ENCODE results near the gene PIEZO2.

The PIEZO2 gene

DNA sequence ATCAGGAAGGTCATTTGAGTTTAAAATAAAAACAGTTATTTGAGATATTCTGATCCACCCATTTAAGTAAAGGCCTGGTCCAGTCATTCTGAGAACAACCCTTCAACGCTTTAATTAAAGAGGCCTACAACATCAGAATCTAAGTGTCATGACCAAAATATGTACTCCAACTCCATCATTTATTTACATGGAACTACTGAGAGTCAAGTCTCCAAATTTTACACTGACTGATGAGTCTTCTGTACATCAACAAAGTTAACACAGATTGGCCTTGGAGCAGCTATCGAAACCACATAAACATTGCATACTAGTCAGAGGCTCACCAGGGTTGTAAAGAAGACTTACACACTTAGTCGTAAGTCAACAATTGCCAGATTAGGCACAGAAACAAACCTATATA is 37.1 kb downstream of the PIEZO2 start:
- no peak for DNase-seq

DNA sequence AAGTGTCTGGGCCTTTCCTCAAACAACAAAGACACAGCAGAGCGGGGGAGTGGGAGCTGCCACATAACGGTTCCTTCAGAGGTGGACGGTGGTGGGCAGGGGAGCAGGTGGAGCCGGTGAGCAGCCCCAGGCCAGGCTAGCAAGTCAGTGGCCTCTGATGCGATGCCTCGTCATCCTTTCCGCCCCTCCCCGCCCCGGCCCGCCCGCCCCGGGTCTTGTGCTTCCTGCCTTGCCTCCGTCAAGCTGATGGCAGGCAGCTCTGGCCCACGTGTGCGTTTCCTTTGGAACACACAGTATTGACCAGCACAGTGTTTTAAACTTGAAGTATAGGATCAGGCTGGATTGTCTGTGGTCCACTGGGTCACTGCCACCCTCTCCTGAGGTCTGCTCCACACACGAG is 38.9 kb downstream of the PIEZO2 start:
- DNase-seq = no peak

DNA sequence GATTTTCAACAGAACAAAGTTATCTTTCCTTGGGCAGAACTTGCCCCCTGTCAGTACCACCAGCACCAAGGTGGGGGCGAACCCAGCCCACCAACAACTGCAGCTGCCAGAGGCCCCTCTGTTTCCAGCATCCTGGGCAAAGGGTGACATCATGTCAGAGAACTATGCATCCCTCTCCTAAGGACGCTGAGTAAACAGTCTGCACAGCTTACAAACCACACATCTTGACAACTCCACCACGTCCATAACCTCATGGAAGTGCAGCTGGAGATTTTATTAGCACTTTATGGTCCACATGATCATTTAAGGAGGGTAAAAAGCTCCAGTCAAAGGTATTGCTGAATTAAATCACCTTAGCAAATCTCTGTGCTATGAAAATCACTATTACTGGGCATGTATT is 40.4 kb downstream of the PIEZO2 start:
- DNase-seq = no peak

DNA sequence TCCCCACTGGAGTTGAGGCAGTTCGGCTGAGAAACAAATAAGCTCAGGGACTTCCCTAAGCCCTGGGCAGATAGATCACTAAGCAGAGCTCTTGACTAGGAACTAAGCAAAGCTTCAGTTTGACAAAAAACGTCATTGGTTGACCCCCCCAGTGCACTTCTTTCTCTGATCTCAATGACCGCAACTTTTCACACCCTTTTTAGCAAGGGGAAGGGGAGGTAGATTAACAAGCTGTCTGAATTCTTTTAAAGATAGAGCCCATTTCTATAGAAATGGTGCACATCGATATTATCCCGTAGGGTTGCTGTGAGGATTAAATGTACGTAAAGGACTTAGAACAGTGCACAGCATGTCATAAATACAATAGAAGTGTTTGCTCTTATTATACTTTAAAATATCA is 42.5 kb downstream of the PIEZO2 start:
- DNase-seq = no peak

DNA sequence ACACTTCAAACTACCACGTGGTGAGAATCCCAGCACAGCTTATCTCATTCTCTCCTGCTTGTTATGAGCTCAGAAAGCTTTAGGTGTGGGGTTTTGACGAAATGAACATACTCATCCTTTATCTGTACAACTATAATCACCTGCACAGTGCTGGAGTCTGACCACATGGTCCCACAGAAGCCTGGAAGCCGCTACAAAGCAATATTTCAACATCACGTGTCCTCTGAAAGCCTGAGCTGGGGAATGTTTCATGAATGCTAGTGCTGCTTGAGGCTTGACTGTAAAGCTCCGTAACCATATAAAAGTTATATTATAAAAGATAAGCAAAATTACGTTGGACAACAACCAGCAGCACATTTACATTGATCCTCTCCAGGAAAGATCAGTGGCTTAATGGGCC is 43.9 kb downstream of the PIEZO2 start:
- DNase-seq = no peak

DNA sequence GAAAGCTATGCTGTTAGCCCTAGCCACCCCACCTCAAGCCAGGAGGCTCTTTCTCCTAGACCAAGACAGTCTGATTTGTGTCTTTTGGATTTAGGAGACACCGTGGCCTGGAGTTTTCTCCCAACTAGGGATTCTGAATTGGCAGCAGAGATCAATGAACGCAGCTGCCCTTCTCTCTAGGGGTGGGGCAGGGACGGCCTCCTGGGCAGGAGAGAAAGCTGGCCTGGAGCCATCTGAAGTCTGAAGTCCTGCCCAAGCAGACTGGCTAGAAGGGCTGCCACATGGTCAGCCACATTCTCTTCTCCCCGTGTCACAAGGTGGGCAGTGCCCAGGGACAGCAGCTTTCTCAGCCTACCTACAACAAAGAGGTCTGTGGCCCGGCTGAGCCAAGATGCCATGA is 45.1 kb downstream of the PIEZO2 start:
- DNase-seq = no peak

DNA sequence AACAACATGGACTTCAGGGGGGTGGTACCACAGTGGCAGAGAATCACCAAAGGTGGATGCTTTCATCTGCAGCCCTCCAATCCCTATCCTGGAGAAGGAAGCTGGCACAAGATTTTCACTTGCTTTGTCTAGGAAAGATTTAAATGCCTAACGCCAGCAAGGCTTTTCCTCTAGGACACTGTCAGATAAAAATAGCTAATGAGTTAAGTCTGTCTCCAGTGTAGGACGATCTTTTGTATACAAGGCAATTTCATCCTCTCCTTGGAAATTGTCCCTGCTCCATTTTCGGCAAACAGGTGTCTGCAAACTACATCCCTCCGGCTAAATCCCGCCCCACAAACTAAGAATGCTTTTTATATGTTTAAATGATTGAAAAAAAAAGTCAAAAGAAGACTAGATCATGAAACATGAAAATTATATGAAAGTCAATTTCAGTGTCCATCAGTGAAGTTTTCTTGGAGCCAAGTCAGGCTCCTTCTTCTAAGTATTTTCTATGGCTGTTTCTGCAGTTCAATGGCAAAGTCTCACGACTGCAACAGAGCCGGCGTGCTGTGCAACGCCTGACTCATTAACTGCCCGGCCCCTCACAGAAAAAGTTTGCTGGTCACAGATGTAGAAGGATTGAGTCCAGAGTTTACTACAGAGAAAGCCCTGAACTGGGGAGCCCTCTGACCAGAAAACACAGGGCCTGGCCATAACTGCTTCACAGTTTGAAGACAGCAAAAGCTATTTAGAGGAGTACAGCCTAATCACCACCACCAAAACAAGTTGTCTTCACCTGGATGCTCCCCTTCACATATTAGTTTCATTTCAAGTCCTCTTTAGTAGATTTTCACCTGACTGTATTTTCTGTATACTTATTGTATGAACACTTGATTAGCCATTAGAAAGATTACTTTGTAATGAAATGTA is 52.3 kb downstream of the PIEZO2 start:
- no peak for DNase-seq

DNA sequence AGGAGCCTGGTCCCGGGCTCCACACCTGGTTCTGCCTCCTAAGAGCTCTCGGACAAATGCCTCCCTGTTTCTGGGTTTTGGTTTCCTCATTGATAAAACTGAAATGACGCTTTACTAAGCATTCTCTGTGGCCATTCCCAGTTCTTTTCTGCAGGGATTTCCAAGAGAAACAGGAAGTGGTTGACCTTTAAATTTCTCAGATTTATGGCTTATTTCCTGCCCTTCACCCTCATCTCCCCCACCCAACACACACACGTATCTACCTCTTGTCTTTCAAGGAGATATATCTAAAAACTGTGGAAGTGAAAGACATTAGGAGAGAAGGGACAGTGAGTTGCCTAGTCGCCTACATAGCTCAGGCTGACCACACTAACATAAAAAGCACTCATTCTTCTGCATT is 53.0 kb downstream of the PIEZO2 start:
- no peak for DNase-seq

DNA sequence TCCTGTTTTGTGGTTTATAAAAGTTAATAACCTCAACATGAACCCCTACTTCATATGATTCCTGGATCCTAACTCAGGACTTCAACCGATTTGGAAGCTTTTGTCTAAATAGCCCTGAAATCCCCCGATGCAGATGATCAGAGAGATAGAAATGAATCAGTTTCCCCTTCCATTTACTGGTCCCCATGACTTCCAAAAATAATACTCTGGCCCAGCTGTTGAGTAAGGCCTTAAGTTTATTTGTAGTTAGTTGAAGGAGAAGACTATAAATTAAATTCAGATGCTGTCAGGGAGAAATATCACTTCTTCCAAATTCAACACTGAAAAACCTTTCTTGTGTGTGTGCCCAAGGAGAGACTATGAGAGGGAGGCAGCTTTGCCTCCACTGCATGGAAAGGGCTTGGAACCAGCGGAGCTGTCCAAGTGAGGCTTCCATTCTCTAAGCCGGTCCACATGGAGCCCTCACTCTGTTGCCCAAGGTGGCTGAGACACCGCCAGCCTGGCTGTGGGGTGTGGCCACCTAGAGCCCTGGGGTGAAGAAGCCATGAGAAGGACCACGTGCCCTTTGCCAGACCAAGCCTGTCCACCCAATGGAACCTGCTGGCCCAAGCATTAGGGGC is 53.6 kb downstream of the PIEZO2 start:
- DNase-seq = no peak

DNA sequence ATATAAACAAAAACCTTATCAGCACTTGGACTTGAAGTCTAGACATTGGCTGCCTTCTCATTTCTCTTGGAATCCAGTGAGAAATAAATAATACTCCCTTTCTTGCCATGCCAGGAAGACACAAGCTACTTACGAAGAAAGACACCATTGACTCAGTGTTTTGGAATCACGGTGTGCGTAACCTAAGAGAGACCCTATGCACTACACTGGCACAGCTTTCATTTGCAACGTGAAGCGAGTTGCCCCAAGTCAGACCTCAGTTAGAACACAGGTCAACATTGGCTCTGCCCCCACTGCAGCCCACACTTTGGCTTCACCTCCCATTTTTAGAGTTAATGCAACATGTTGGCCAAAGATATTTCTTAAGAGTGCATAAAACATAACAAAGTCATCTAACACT is 54.2 kb downstream of the PIEZO2 start:
- no peak for DNase-seq

DNA sequence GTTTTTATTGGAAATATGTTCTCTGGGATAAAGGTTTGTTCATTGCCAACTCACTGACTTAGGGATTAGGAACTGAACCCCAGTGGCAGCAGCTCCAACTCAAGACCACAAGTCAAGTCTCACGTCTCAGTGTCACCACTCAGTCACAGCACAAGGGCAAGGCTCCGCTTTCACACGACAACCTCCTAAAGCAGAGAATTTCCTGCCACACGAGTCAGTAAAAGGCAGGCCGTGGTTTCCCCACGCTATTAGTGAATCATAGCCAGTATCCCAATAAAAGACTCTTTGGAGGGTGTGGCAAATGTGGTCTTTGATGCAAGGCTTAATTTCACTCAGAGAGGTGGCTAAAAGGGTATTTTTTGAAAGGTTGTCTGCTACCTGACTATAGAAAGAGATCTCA is 57.6 kb downstream of the PIEZO2 start:
- DNase-seq = no peak

DNA sequence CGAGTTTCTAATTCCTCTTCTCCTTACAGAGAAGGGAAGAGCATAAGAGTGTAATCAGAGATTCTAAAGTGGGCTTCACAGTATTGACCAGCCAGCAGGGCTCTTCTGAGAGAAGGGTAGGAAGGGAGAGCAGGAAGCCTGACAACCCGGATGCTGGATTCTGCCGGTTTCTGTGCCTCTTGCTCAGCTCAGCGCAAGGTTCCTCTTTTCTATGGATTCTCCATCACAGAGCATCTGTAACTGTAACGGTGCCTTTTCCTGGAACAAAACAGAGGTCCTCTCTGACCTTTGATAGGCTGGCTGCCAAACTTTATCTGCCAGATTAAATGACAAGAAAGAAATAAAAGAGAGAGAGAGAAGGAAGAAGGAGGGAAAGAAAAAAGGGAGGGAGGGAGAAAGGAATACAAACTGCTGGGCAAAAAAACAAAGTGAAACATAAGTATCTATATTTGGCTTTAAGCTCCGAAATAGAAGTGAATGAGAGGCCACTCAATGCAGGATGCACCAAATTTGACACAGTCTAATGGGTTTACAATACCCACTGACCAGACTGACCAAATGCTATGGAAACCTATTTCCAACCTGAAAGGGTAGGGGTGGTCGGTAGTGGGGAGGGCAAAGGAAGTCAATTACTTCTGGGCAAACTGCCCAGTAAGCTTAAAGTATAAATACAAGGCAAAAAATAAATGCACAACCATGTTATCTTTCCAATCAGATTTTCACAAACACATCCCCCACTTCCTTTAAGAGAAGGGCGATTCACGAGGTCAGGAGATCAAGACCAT is 59.2 kb downstream of the PIEZO2 start:
- DNase-seq = no peak

DNA sequence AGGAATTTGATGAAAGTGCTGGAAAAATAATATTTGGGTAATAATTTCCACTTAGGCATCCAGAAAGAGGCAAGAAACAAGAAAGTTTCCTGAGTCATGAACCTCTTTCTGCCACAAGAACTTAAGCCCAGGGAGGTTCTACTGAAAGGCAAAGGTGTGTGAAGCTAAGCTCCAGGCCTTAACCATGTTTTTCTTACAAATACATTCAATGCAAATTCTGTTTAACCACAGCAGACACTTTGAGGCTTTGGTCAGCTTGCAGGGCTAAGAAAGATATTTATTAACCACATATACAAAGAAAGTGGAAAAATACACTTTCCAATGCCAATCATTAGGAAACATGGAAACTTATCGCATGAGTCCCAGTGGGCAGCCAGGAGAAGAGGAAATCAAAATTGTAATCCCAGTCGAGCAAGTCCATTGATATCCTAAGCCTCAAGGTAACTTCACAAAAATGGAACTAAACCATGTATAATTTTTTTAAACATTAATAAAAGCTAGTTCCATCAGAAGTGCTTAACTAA is 68.3 kb downstream of the PIEZO2 start:
- DNase-seq = no peak

DNA sequence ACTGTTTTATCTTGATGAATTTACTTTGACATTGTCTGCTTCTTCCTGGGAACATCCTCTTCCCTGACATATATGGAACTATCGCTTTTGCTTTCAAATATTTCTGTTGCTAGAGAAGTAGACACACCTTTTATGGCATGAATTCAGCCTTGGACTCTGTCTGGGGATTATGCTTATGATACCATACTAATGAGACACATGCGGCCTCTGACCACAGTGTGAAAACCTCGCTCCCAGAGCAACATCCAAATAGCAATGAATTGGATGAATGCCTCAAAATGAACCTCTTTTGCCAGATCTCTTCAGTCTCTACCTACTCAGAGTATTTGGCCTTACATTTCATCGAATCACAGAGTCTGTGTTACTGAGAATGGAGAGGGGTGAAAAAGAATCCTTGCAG is 70.9 kb downstream of the PIEZO2 start:
- DNase-seq = no peak

DNA sequence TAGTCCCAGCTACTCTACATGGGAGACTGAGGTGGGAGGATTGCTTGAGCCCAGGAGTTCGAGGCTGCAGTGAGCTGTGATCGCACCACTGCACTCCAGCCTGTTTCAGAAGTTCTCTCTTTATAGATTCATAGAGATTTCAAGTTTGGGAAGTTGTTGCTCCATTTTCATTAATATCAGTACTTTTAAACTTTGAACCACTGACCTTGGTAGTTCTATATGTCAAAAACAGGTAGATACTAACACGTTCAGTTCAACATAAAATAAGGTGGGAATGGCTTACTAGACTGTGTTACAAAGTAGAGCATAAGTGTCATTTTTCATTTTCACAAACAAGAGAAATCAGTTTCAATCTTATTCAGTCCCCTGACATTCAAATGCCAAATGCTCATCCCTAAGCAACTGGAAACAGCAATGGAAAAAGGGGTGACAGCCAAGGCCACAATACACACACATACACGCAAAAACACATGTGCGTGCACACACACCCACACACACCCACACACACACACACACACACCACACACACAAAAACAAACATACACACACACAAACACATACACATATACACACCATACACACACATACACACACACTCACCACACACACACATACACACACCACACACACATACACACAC is 71.7 kb downstream of the PIEZO2 start:
- DNase-seq = no peak

DNA sequence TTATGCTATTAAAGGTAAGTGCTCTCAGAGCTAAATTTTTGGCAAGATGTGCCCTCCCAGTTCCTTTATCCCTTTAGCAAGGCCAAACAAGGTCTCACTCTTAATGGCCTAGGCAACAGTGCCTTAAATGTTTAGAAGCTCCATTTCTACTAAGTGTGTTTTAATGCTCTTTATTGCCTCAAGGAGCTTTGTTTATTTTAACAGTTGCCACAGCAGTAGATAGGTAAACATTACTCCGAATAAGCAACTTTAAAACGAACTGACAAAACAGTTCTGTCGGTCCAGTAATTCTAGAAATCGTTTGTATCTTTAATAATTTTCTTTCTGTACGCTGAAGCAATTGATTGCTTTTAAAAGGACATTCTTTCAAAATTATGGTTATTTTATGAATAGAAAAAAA is 74.5 kb downstream of the PIEZO2 start:
- no peak for DNase-seq

DNA sequence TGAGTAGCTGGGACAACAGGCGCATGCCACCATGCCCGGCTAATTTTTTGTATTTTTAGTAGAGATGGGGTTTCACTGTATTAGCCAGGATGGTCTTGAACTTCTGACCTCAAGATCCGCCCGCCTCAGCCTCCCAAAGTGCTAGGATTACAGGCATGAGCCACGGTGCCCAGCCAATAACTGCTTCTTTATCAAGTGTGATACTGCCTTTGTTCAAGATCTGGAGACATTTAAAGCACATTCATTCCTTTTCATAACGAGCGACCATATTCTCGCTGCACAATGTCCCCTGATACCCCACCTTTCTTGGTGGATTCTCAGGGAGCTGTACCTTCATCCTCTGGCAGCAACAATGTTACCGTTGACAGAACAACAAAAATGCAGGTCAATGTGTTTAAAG is 75.4 kb downstream of the PIEZO2 start:
- no peak for DNase-seq

DNA sequence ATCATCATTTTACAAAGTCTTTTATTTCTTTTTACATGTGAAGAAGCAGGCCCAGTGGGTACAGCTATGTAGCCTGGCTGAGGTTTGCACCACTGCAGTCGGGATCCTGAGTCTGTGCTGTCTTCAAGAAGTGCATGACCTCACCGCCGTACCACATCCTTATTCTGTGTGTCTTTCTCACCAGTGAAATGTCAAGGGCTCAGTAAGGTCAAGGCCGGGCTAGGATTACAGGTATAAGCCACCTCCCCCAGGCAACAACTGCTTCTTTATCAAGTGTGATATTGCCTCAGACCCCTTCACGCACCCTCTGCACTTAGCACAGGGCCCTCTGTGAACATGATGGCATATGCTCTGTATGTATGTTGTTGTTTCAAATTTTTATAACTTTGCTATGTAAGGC is 76.7 kb downstream of the PIEZO2 start:
- no peak for DNase-seq

DNA sequence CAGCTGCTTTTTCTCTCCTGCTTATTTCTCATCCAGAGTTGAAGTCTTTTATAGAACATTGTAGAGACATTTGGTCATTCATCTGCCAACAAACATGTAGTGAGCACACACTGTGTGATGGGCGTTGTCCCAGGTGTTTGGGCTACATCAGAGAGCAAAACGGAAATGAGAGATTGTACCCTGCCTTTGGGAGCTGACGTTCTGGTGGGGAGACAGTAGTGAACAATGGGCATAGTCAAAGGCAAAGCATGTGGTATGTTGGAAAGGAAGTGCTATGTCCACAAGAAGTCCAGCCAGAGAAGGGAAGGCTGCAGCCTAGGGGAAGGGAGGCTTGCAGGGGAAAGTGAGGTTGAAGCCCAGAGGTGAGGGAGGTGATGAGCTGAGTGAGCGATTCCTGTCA is 78.1 kb downstream of the PIEZO2 start:
- peak; percentile 8 for DNase-seq

DNA sequence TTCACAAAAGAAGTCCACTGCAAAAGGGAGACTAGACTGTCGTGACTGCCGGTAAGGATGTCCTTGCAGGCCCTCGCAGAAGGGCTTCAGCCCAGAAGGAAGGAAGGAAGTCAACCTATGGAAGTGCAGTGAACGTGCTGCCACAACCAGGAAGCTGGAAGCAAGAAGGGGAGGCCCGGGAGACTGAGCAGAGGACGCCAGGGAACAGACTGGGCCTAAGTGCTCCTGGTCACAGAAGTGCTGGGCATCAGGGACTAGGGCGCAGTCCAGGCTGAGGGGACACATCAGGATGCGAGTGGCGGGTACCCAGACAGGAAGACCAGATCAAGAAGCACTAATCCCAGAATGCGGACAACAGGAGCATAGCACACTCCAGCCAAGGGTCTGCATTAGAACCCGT is 78.8 kb downstream of the PIEZO2 start:
- DNase-seq = no peak

DNA sequence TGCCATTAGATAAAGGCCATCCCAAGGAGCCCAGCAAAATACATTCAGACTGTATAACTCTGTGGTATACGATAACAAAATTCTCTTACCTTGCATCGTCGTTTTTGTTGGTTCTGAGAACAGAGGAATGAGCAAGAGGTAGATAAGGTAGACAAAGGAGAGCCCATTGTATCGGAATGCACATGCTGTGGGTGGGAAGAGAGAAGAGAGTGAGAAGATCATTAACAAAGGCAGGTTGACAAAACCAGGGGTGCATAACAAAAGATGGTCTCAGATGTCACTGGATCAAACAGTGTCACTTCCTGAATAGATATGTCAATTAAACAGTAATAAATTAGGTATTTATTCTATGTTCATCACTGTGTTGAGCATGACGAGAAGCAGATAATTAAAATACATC is 83.3 kb downstream of the PIEZO2 start:
- DNase-seq = no peak

DNA sequence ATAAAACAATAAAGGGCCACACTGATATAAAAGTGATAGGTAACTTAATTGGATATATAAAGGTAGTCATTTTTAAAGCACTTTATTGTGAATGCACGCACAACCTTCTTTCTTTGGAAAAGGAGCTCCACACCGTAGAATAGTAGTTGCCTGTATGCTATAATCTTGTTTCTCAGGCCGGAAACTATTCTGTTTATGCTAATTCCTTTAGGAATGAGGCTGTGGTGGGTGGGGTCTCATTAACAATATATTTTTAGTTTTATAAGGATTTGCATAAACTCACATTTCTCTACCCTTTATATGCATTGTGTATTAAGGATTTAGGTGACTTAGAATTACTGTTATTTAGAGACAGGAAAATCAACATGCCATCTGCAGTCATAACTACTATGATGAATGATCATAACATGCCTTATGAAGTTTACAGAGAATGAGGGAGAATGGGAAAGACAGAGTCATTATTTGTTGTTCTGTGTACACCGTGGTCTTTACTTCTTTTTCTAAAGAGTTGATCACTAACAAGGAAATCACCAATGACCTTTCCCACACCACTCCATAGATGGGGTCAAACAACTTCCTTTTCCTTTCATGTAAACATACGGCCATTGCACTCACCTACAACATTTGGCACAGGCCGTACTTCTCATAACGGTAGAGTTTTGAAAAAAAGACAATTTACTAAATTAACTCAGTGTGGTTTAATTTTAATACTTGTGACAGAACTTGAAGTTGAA is 84.5 kb downstream of the PIEZO2 start:
- no peak for DNase-seq

Data from midbrain (tissue), 1 donor.